Measurements from ENCODE around the gene UHRF2. TPM values are rescaled to one million over a fixed set of nuclear protein-coding genes. Genes with fewer than 3 reads are reported as not detected.

UHRF2 gene
- total RNA-seq, 4 donors from 2014 or later: 44.3 to 56.6 (median 48.9) TPM

DNA sequence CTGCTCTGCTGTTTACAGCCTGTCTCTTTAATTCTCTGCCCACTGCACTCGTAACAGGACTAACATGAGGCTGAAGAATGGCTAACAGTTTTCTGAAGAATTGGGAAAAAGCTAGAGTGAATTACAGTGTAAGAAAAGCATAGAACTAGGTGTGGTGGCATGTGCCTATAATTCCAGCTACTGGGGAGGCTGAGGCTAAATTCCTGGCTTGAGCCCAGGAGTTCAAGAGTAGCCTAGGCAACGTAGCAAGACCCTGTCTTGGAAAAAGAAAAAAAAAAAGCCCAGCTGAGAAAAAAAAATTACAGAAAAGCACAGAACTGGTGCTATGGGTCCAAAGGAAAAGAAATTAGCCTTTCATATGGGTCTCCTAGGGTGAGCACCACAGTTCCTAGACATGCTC lies 13.9 kb upstream of the UHRF2 start:
- TF ChIP-seq, protein P1, sequence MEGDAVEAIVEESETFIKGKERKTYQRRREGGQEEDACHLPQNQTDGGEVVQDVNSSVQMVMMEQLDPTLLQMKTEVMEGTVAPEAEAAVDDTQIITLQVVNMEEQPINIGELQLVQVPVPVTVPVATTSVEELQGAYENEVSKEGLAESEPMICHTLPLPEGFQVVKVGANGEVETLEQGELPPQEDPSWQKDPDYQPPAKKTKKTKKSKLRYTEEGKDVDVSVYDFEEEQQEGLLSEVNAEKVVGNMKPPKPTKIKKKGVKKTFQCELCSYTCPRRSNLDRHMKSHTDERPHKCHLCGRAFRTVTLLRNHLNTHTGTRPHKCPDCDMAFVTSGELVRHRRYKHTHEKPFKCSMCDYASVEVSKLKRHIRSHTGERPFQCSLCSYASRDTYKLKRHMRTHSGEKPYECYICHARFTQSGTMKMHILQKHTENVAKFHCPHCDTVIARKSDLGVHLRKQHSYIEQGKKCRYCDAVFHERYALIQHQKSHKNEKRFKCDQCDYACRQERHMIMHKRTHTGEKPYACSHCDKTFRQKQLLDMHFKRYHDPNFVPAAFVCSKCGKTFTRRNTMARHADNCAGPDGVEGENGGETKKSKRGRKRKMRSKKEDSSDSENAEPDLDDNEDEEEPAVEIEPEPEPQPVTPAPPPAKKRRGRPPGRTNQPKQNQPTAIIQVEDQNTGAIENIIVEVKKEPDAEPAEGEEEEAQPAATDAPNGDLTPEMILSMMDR (IDR thresholded peaks at IDR 0.05; ENCODE audit: low read depth): no peak

DNA sequence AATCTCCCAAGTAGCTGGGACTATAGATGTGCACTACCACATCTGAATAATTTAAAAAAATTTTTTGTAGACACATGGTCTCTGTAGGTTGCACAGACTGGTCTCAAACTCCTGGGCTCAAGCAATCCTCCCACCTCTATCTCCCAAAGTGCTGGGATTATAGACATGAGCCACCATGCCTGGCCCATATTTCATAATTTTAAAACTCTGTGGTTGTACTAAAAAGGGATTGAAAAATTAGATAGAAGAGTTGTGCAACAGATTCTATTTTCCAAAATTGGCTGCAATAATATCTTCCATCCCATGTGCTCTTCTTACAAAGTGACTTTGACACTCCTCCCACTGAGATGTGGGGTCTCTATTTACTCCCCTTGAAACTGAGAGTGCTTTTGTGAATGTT lies 7.6 kb upstream of the UHRF2 start:
- TF ChIP-seq, protein P1 (IDR thresholded peaks at IDR 0.05; ENCODE audit: low read depth): no peak

DNA sequence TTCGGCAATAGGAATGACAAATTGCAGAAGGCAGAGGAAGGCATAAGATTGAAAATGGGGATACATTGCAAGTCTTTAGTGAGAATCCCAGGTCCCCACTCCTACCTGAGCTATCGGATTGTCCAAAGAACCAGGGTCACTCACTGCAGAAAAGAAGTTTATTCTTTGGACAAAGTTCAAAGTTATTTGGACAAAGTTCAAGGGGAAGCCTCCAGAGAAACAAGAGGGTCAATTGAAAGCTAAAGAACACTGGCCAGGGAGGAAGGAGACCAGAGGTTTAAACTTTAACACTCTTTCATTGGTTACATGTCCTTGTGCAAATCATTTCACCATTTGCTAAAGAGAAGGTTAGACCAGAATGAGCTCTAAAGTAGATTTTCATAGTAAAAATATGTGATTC lies 5.2 kb upstream of the UHRF2 start:
- TF ChIP-seq, protein P1 (IDR thresholded peaks at IDR 0.05; ENCODE audit: low read depth): no peak

DNA sequence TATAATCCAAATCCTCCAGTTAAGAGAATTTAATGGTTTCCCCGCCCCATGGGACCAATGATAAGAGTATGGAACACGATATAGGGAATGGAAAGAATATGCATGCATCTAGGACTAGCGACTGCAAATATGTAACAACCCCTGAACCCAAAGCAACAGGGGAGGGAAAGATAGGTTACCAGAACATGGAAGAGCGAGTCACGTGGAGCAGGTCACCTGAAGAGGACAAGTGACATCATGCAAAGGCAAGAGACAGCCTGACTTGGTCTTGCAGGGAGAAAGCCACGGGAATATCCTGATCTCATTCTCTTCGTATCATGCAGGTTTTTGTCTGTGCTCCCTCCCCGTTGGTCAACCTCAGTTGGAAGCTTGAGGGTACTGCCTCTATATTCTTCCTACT lies 4.7 kb upstream of the UHRF2 start:
- TF ChIP-seq, protein P1 (IDR thresholded peaks at IDR 0.05; ENCODE audit: low read depth): no peak

DNA sequence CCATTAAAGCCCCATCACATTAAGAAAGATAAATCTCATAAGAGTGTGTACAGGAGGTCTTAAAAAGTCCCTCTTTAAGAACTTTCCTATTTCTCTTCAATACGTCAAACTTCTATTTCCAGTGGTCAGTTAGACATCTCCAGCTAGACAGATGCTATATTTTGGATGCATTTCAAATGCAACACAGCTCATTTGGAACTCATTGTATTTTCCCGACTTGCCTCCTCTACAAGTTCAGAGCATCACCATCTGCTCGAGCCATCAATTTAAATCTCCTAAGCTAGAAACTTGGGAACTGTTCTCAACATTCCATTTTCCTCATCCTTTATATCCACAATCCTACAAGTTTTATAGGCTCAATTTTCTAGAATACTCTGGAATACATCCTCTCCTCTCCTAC lies 3.2 kb upstream of the UHRF2 start:
- TF ChIP-seq, protein P1 (IDR thresholded peaks at IDR 0.05; ENCODE audit: low read depth): no peak

DNA sequence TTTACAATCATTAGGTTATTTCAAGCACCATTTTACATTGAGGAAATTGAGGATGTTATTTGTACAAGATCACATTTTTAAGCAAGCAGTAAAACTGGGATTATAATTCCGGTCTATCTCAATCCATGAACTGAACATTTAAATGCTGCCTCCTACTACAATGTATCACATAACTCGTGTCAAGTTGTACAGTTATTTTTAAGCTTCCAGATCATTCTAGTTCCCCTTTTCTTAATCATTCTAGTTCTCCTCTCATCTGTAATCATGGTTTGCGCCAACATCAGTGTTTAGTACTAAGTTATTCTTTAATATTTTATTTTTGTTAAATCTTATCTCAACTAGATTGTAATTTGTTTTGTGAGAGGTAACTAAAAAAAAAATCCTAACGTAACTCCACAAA lies 2.4 kb upstream of the UHRF2 start:
- TF ChIP-seq, protein P1 (IDR thresholded peaks at IDR 0.05; ENCODE audit: low read depth): no peak

DNA sequence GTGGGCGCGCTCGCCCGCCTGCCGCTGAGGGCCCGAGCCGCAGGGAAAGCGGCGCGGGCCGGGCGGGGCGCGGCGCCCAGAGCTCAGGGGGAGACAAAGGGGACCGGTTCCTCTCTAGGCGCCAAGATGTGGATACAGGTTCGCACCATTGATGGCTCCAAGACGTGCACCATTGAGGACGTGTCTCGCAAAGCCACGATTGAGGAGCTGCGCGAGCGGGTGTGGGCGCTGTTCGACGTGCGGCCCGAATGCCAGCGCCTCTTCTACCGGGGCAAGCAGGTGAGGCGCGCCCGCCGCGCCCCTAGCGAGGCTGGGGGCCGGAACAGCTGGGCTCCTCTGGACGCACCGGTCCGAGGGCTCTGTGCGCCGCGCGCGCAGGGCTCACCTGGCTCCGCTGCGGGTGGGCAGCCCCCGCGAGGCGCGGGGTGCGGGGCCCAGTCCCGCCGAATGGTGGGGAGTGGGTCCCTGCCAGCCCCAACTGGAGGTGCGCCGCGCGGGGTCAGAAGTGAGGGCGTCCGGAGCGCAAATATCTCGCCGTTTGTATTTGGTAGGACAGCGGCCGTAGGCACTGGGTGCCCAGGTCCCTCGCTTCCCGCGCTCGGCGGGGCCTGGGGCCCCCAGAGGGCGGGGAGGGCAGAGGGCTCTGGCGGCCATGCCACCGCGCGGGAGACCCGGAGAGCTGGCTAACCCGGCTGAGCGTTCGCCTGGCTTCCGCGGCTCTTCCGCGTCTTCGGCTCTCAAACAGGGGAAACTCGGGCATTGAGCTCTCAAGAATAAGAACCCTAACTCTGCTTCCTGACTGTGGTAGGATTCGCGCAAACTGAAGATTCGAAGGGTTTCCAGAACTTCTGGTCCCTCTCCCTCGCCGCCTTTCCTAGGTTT lies 607 bp downstream of the UHRF2 start:
- TF ChIP-seq, protein P1 (IDR thresholded peaks at IDR 0.05; ENCODE audit: low read depth): no peak

Data from subcutaneous adipose tissue (tissue), 4 donors.